GM18867 (cell line): Measurements from ENCODE around the gene ZNF445.
"Not testable (repeated sequence)": the region's sequence is repeated elsewhere in the genome, so short reads cannot be mapped to it uniquely, and the experiment has no call there.

Experiments
- ATAC-seq: cut with Tn5 transposase; IDR thresholded peaks from one replicate; pipeline ENCODE4 v1.9.1; 2021; ENCODE audit warnings: mild to moderate bottlenecking, moderate library complexity; ENCODE audit not compliant: unreplicated experiment

ZNF445 gene

GRCh38 chr3:44476963-44477311, 533 bp downstream of the ZNF445 start:
- no peak for ATAC-seq

GRCh38 chr3:44476181-44476611, 1.3 kb downstream of the ZNF445 start:
- no peak for ATAC-seq

- ATAC-seq, result not testable (repeated sequence)
Observed at GRCh38 chr3:44474886-44475285, 2.6 kb downstream of the ZNF445 start.

- ATAC-seq, result no peak
Observed at GRCh38 chr3:44470430-44470829, 7.0 kb downstream of the ZNF445 start.

DNA sequence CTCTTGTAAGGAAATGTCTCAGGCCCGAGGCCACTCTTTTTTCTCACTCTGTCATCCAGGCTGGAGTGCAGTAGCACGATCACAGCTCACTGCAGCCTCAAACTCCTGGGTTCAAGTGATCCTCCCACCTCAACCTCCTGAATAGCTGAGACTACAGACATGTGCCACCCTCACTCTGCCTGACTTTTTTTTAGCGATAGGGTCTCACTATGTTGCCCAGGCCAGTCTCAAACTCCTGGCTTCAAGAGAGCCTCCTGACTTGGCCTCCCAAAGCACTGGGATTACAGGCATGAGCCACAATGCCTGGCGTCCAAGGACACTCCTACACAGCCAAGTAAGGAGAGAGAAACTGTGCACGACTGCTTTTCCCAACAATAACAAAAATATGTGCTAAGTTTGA, 7.6 kb downstream of the ZNF445 start:
- no peak for ATAC-seq

DNA sequence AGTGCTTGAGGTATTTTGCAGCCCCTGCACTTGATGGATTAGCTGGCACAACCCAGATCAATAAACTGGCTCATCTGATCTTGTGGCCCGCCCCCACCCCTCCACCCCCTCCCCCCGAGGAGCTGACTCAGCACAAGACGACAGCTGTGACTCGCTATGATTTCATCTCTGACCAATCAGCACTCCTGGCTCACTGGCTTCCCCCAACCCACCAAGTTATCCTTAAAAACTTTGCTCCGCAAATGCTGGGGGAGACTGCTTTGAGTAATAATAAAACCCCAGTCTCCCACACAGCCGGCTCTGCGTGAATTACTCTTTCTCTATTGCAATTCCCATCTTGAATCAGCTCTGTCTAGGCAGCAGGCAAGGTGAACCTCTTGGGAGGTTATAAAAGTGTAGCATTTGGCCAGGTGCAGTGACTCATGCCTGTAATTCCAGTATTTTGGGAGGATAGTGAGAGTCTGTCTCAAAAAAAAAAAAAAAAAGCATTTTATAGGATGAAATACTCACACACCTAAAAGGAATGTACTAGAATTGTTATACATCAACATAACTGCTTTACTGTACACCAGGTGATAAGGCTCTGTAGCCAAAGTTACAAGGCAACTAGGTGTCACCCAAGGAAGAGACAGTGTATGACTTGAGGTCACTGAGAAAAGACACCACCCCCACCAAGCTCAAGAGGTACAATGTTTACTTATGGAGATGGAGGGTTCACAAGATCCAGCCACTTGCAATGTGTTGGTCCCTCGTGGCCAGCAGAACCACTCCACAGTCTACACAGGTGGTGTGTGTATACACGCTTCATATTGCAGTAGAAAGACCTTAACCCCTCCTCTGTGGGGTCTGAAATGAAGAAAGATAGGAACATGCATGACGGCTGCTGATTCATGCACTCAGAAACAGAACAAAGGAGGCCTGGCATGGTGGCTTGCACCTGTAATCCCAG, 8.6 kb downstream of the ZNF445 start:
- no peak for ATAC-seq

- not testable (repeated sequence) for ATAC-seq
Observed at GRCh38 chr3:44468099-44468537, 9.4 kb downstream of the ZNF445 start.

- no peak for ATAC-seq
Observed at GRCh38 chr3:44467241-44467640, 10.2 kb downstream of the ZNF445 start.

GRCh38 chr3:44464920-44465319, 12.6 kb downstream of the ZNF445 start:
- not testable (repeated sequence) for ATAC-seq

DNA sequence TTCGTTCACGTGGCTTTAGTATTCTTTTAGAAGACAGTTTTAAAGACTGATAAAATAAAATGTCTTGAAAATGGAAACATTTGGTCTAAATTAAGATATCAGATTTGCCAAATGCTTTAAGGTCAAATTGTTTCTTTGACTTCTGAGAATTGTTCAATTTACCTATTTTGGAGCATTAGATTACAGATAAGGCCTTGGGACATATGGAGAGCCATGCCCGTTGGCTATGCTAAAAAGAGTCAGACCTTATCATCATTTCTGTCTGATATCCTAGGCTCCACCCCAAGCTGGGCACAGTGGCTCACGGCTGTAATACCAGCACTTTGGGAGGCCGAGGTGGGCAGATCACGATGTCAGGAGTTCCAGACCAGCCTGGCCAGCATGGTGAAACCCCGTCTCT, 13.0 kb downstream of the ZNF445 start:
- no peak for ATAC-seq

DNA sequence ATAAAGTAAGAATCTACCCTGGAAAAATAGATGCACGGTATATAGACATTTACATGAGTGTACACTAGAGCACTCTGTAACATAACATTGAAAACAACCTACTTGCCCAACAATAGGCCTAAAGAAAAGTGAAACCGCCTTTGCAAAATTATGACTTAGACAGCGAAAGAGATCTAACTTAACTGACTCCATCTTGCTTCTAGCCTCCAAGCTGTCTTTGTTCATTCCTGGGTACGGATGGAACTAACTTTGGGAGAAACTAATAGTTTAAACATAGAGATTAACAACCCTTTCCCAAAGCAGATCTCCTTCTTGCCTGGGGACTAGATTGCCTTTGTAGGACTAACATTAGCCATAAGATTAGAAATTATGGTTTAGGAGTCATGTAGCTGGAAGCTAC, 17.4 kb downstream of the ZNF445 start:
- ATAC-seq, result not testable (repeated sequence)

GRCh38 chr3:44455318-44455717, 22.2 kb downstream of the ZNF445 start:
- ATAC-seq, result no peak

- ATAC-seq, result no peak
Observed at GRCh38 chr3:44454258-44454657, 23.2 kb downstream of the ZNF445 start.

GRCh38 chr3:44451441-44451840, 26.0 kb downstream of the ZNF445 start:
- ATAC-seq, result no peak

DNA sequence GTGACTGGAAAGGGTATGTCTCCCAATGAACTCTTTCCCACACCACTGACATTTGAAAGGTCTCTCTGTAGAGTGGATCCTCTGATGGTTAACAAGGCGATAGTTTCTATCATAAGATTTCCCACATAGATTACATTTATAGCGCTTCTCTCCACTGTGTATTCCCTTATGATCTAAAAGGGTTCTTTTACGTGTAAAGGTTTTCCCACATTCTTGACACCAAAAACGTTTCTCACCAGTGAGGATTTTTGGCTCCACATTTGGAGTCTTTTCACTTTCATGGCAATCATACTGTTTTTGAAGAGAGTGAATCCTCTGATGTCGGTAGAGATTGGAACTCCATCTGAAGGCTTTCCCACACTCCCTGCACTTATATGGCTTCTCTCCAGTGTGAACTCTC, 30.5 kb downstream of the ZNF445 start:
- ATAC-seq, result no peak

DNA sequence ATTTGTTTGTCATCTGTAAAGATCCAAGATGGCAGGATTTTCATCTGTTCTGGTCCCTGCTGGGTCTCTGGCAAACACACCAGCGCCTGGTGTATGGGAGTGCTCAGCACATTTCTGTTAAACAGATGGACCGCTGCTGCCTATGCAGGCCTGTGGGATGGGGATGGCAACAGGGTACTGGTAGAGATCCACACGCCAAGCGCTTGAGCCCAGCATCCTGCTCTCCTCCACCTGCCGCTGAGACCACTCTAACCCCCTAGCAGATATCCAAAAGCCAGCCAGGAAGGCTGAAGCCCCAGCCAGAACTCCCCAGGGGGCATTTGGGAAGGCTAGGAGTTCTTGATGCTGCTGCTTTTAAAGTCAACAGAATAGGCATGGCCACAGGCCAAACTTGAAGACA, 31.7 kb downstream of the ZNF445 start:
- no peak for ATAC-seq

GRCh38 chr3:44444896-44445691, 32.4 kb downstream of the ZNF445 start:
- no peak for ATAC-seq

DNA sequence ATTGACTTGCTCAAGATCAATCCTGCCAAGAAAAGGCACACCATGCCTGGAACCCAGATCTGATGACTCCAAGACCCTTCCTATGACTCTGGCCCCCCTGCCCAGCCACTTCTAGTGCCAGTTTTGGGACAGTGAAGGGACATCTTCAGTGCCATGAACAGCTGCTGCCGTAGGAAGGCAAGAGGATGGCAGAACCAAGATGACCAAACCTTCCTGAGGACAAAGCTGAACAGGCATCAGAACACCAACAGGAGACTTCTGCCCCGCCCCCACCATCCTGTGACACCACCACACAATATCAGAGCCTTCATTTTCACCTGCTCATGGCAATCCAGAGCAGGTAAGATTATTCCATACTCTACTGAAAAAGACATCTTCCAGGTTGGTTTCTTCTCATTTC, 33.0 kb downstream of the ZNF445 start:
- ATAC-seq, result no peak

DNA sequence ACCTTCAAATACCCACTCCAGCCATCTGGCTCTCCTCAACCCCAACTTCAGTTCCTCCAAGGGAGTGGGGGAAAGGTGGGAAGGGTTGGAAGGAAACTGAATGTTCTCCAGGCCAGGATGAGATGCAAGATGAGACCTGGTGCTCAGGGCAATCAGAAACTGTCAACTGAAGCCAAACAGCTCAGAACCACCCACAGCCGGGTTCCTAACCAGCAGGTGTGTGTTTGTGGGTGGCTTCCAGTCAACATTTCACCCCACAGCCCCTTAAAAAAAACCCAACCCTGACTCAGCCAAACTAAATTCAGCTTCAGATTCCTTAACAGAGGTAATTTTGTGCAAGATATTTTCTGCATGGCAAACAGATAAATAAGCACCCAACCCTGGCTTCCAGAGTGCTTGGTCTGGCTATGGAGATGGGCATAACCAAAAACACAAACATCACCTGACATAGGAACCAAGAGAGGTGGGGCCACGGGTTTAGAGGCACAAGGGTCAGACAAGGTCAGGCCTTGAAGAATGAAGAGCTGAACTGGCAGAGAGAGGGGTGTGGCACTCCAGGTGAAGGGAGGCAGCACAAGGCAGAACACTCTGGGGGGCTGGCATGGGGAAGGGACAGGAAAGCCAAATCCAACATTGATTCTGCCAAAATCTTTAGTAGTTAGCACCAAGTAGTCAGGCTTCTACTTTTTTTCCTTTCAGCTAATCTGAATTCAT, 34.7 kb downstream of the ZNF445 start:
- no peak for ATAC-seq

DNA sequence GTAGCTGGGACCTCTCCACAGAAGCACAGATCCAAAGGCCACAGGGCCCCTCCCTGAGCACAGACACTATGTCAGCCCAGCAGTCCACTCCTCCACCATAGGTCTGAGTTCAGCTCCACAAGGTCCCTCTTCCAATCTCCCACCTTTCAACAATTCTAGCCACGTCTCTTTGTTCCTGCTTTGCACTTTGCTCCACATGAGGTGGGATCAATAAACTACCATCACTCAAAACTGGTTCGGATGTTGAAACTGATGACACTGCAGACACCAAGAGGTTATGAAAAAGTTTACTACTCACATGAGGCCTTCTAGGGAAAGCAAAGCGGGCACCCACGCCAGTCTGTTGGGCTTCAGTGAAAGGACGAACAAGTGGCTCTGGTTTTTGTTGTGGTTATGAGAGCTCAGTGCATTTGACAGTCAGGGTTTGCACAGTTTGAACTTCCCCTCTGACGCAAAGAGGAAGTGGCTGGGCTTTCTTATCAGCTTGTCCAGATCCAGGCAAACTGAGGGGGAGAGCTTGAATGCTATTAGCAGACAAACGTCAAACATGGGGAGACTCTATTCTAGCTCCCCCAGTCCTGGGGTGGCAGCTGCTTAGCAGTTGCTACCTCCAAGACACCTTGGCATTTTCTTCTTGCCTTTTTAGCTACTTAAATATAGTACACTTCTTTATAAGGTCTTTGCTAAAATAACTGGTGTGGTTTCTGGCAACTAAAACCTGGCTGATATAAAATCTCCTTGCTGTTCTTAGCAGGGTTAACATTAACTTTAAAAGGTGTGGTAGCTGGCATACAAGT, 37.8 kb downstream of the ZNF445 start:
- peak; percentile 96 for ATAC-seq
